ENCODE data around the gene GSDME. TPM values are rescaled to one million over a fixed set of nuclear protein-coding genes. Genes with fewer than 3 reads are reported as not detected.

GSDME gene
- total RNA-seq, 4 donors from 2014 or later = 14.0 to 177 (median 135) TPM

GRCh38 chr7:24743471-24743870 is 13.8 kb downstream of the GSDME start:
- H3K9me3 ChIP-seq = no peaks in the 10 kb centered on the region
- H3K4me1 ChIP-seq = peaks cover 0 to 14% (median 0%) of the 10 kb centered on the region in 4 donors
- H3K27ac ChIP-seq = peak overlapping the region in 1 of 4 donors; percentile 86
- H3K36me3 ChIP-seq = no peaks in the 10 kb centered on the region
- H3K27me3 ChIP-seq = no peaks in the 10 kb centered on the region
- no peak for TF ChIP-seq POLR2A (IDR thresholded peaks at IDR 0.05)
- TF ChIP-seq, protein P1, sequence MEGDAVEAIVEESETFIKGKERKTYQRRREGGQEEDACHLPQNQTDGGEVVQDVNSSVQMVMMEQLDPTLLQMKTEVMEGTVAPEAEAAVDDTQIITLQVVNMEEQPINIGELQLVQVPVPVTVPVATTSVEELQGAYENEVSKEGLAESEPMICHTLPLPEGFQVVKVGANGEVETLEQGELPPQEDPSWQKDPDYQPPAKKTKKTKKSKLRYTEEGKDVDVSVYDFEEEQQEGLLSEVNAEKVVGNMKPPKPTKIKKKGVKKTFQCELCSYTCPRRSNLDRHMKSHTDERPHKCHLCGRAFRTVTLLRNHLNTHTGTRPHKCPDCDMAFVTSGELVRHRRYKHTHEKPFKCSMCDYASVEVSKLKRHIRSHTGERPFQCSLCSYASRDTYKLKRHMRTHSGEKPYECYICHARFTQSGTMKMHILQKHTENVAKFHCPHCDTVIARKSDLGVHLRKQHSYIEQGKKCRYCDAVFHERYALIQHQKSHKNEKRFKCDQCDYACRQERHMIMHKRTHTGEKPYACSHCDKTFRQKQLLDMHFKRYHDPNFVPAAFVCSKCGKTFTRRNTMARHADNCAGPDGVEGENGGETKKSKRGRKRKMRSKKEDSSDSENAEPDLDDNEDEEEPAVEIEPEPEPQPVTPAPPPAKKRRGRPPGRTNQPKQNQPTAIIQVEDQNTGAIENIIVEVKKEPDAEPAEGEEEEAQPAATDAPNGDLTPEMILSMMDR (IDR thresholded peaks at IDR 0.05) = no peak
- H3K4me3 ChIP-seq = no peak overlapping the region
- DNase-seq = no peak

- H3K27me3 ChIP-seq = no peaks in the 10 kb centered on the region
- DNase-seq = peak in 1 of 3 donors; percentile 6
- H3K36me3 ChIP-seq = no peaks in the 10 kb centered on the region
- no peaks in the 10 kb centered on the region for H3K9me3 ChIP-seq
- H3K4me1 ChIP-seq = peaks cover 0 to 14% (median 0%) of the 10 kb centered on the region in 4 donors
- peak overlapping the region in 3 of 4 donors; percentile 52 to 86 (median 69) for H3K27ac ChIP-seq
- H3K4me3 ChIP-seq = no peak overlapping the region
- no peak for TF ChIP-seq POLR2A (IDR thresholded peaks at IDR 0.05)
- TF ChIP-seq, protein P1 (IDR thresholded peaks at IDR 0.05) = no peak
These were observed 14.6 kb downstream of the GSDME start for GRCh38 chr7:24742506-24743162.

GRCh38 chr7:24741679-24742505 is 15.4 kb downstream of the GSDME start:
- peak in 2 of 3 donors; percentile 69 to 87 for DNase-seq
- H3K27ac ChIP-seq = peak overlapping the region in 3 of 4 donors; percentile 52 to 86 (median 69)
- TF ChIP-seq, protein P1 (IDR thresholded peaks at IDR 0.05) = no peak
- TF ChIP-seq POLR2A (IDR thresholded peaks at IDR 0.05) = peak in 1 of 2 donors; percentile 29
- no peaks in the 10 kb centered on the region for H3K9me3 ChIP-seq
- no peaks in the 10 kb centered on the region for H3K27me3 ChIP-seq
- H3K4me3 ChIP-seq = no peak overlapping the region
- H3K4me1 ChIP-seq = peaks cover 0 to 14% (median 0%) of the 10 kb centered on the region in 4 donors
- no peaks in the 10 kb centered on the region for H3K36me3 ChIP-seq

- H3K27ac ChIP-seq = peak overlapping the region in 3 of 4 donors; percentile 30 to 86 (median 69)
- TF ChIP-seq POLR2A (IDR thresholded peaks at IDR 0.05) = no peak
- TF ChIP-seq, protein P1 (IDR thresholded peaks at IDR 0.05) = no peak
- DNase-seq = peak in 1 of 3 donors; percentile 10
- H3K36me3 ChIP-seq = no peaks in the 10 kb centered on the region
- no peaks in the 10 kb centered on the region for H3K27me3 ChIP-seq
- peaks cover 0 to 12% (median 0%) of the 10 kb centered on the region in 4 donors for H3K4me1 ChIP-seq
- no peaks in the 10 kb centered on the region for H3K9me3 ChIP-seq
- no peak overlapping the region for H3K4me3 ChIP-seq
These were observed 16.4 kb downstream of the GSDME start for GRCh38 chr7:24740871-24741270.

DNA sequence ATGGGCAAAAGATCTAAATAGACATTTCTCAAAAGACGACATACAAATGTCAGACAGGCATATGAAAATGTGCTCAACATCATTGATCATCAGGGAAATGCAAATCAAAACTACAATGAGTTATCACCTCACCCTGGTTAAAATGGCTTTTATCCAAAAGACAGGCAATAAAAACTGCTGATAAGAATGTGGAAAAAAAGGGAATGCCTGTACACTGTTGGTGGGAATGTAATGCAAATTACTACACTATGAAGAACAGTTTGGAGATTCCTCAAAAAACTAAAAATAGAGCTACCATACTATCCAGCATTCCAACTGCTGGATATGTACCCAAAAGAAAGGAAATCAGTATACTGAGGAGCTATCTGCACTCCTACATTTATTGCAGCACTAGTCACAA is 18.0 kb downstream of the GSDME start:
- Histone ChIP-seq H3K36me3 (no peaks in the 10 kb centered on the region), H3K9me3 (no peaks in the 10 kb centered on the region), H3K4me1 (peaks cover 0 to 10% (median 0%) of the 10 kb centered on the region in 4 donors), H3K27me3 (no peaks in the 10 kb centered on the region), H3K4me3 (no peak overlapping the region), H3K27ac (no peak overlapping the region)
- no peak for DNase-seq
- TF ChIP-seq, protein P1 (IDR thresholded peaks at IDR 0.05) = no peak
- TF ChIP-seq POLR2A (IDR thresholded peaks at IDR 0.05) = no peak

All from Peyer's patch (tissue), 4 donors.